Uterus (tissue), 4 donors: ENCODE data around the gene OVOL3. TPM values are rescaled to one million over a fixed set of nuclear protein-coding genes. Genes with fewer than 3 reads are reported as not detected.

Source experiments
- DNase-seq, 2 donors: peaks; one replicate each; pipeline ENCODE4 v3.0.0-alpha.2; 2019 to 2020
- H3K27ac ChIP-seq, 2 donors: fragments of 200-600 bp; sonication (generic); 1 replicate in 1 of 2; 2 replicates in 1 of 2; pipeline ENCODE4 v1.5.1; 2016 to 2018
- H3K27me3 ChIP-seq, 2 donors: fragments of 200-600 bp; sonication (generic); one replicate each; pipeline ENCODE4 v1.5.1; 2018 to 2019; ENCODE audit warnings: control low read depth in 1 of 2
- H3K36me3 ChIP-seq, 2 donors: fragments of 200-600 bp; sonication (generic); one replicate each; pipeline ENCODE4 v1.5.1; 2019; ENCODE audit warnings: control low read depth in 1 of 2
- H3K4me1 ChIP-seq, 2 donors: fragments of 200-600 bp; sonication (generic); one replicate each; pipeline ENCODE4 v1.5.1; 2018 to 2019; ENCODE audit warnings: control low read depth in 1 of 2
- H3K4me3 ChIP-seq, 2 donors: fragments of 200-600 bp; sonication (generic); 1 replicate in 1 of 2; 2 replicates in 1 of 2; pipeline ENCODE4 v1.5.1; 2018 to 2019; ENCODE audit warnings: mild to moderate bottlenecking in 1 of 2
- H3K9me3 ChIP-seq, 2 donors: fragments of 200-600 bp; sonication (generic); one replicate each; pipeline ENCODE4 v1.5.1; 2019; ENCODE audit warnings: control low read depth in 1 of 2
- POLR2A ChIP-seq, 2 donors: fragments of 450-650 bp; IDR thresholded peaks; one replicate each; pipeline ENCODE4 v1.6.1; 2016; ENCODE audit warnings: antibody characterized with exemption in 2 of 2, mild to moderate bottlenecking in 1 of 2, moderate library complexity in 1 of 2
- intact Hi-C: fragments of 100-400 bp; cut with DNase I; formaldehyde crosslinking; loops from one replicate; pipeline ENCODE4 v1.15.1; 2023; ENCODE audit warnings: low total_unique reads
- total RNA-seq, 4 donors: library from RNA; depleted of rRNA in 3 of 4; stranded (reverse); fragments of >200 nt in 3 of 4; gene quantifications; one replicate each; pipeline versions ENCODE4 v1.1.0 to v1.2.4, GENCODE V29; 2014 to 2023
- TF ChIP-seq, protein P1 (sequence below), 4 experiments: fragments of 200-600 bp in 2 of 4; fragments of 450-650 bp in 2 of 4; sonication (generic) in 2 of 4; IDR thresholded peaks; one replicate each; pipeline ENCODE4 v1.5.1; 2016 to 2019; ENCODE audit warnings: antibody characterized with exemption in 4 of 4, mild to moderate bottlenecking in 2 of 4, moderate library complexity in 1 of 4
- donor health status: DM: yes; HTN: yes; CAD: no.

The OVOL3 gene
- total RNA-seq, 4 donors from 2014 or later: not detected

- intact Hi-C loops: no loop called here
These were observed 28.0 kb upstream of the OVOL3 start for GRCh38 chr19:36082916-36083315.

DNA sequence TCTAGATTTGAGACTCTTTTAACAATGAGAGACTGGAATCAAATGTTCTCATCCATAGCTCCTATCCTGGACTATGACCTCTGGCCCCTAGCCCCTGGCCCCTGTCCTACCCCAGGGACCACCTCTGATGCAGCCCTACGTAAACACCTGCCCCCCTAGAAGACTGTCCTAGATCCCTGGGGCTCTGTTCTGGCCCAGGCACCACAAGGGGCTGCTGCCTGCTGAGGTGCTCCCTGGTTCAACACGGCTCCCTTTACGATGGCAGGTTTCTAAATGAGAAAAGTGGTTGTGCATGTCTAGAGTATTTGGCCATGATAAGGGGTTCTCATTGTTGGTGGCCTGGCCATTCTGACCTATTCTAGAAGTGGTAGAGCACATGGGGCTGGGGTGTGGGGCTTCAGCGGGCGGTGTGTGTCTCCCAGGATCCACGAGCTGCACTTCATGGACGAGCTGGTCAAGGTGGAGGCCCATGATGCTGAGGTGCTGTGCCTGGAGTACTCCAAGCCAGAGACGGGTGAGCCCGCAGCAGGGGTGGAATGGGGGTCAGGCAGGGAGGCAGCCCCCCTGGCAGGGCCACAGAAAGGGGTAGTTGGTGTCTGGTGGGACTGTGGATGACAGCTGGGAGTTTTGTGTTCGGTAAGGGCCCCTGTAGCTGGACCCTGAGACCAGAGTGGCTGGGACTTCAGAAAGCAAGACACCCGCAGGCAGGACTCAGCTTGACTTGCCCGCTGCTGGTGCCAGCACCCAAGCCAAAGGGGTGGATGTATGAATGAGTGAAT, 26.5 kb upstream of the OVOL3 start:
- intact Hi-C loops: no loop called here
- Histone ChIP-seq H3K9me3 (no peaks in the 10 kb centered on the region), H3K36me3 (no peaks in the 10 kb centered on the region), H3K27me3 (no peaks in the 10 kb centered on the region), H3K4me3 (no peak overlapping the region), H3K27ac (no peak overlapping the region), H3K4me1 (no peaks in the 10 kb centered on the region)
- no peak for DNase-seq
- TF ChIP-seq, protein P1, sequence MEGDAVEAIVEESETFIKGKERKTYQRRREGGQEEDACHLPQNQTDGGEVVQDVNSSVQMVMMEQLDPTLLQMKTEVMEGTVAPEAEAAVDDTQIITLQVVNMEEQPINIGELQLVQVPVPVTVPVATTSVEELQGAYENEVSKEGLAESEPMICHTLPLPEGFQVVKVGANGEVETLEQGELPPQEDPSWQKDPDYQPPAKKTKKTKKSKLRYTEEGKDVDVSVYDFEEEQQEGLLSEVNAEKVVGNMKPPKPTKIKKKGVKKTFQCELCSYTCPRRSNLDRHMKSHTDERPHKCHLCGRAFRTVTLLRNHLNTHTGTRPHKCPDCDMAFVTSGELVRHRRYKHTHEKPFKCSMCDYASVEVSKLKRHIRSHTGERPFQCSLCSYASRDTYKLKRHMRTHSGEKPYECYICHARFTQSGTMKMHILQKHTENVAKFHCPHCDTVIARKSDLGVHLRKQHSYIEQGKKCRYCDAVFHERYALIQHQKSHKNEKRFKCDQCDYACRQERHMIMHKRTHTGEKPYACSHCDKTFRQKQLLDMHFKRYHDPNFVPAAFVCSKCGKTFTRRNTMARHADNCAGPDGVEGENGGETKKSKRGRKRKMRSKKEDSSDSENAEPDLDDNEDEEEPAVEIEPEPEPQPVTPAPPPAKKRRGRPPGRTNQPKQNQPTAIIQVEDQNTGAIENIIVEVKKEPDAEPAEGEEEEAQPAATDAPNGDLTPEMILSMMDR (IDR thresholded peaks at IDR 0.05): no peak
- TF ChIP-seq POLR2A (IDR thresholded peaks at IDR 0.05): no peak

More at GRCh38 chr19:36082916-36083315, 28.0 kb upstream of the OVOL3 start:
- Histone ChIP-seq H3K4me1 (no peaks in the 10 kb centered on the region), H3K4me3 (no peak overlapping the region), H3K9me3 (no peaks in the 10 kb centered on the region), H3K27ac (no peak overlapping the region), H3K36me3 (no peaks in the 10 kb centered on the region), H3K27me3 (no peaks in the 10 kb centered on the region)
- no peak for DNase-seq
- TF ChIP-seq, protein P1 (IDR thresholded peaks at IDR 0.05): no peak
- no peak for TF ChIP-seq POLR2A (IDR thresholded peaks at IDR 0.05)

DNA sequence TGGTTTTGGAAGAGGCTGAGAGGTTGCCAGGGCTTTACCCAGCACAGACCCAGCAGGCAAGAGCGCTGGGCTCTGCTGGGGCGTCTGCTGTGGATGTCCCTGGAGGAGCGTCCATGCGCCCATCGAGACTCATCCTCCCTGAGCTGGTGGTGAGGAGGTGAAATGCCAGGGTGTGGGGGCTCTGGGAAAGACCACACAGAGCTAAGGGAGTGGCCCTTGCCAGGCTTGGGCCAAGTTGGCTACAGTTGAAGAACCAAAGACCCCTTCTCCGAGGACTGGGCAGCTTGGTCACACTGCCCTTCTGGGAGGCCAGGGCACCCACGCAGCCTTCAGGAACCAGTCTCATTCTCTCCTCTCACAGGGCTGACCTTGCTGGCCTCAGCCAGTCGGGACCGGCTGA, 24.6 kb upstream of the OVOL3 start:
- no peaks in the 10 kb centered on the region for H3K27me3 ChIP-seq
- TF ChIP-seq POLR2A (IDR thresholded peaks at IDR 0.05): no peak
- TF ChIP-seq, protein P1 (IDR thresholded peaks at IDR 0.05): no peak
- no peaks in the 10 kb centered on the region for H3K36me3 ChIP-seq
- DNase-seq: no peak
- H3K4me3 ChIP-seq: no peak overlapping the region
- H3K4me1 ChIP-seq: no peaks in the 10 kb centered on the region
- intact Hi-C loops: no loop called here
- H3K9me3 ChIP-seq: no peaks in the 10 kb centered on the region
- H3K27ac ChIP-seq: no peak overlapping the region

- no peak for DNase-seq
- TF ChIP-seq, protein P1 (IDR thresholded peaks at IDR 0.05): no peak
- no peaks in the 10 kb centered on the region for H3K36me3 ChIP-seq
- no peak overlapping the region for H3K27ac ChIP-seq
- no peaks in the 10 kb centered on the region for H3K9me3 ChIP-seq
- H3K4me3 ChIP-seq: no peak overlapping the region
- intact Hi-C loops: no loop called here
- no peaks in the 10 kb centered on the region for H3K4me1 ChIP-seq
- H3K27me3 ChIP-seq: no peaks in the 10 kb centered on the region
These were observed 21.1 kb upstream of the OVOL3 start for GRCh38 chr19:36089847-36090246.

GRCh38 chr19:36090910-36091695, 19.8 kb upstream of the OVOL3 start:
- H3K36me3 ChIP-seq: no peaks in the 10 kb centered on the region
- TF ChIP-seq POLR2A (IDR thresholded peaks at IDR 0.05): no peak
- TF ChIP-seq, protein P1 (IDR thresholded peaks at IDR 0.05): no peak

More at GRCh38 chr19:36090910-36091695, 19.8 kb upstream of the OVOL3 start:
- intact Hi-C loops: no loop called here
- Histone ChIP-seq H3K9me3 (no peaks in the 10 kb centered on the region), H3K27me3 (no peaks in the 10 kb centered on the region), H3K27ac (no peak overlapping the region), H3K4me1 (no peaks in the 10 kb centered on the region), H3K4me3 (no peak overlapping the region)
- no peak for DNase-seq
